GM23338 (cell line): Measurements from ENCODE around the gene SUPT7L. TPM values are rescaled to one million over a fixed set of nuclear protein-coding genes. Genes with fewer than 3 reads are reported as not detected.
A peak's percentile ranks its signal among the peaks of the same experiment; 100 is the strongest.
"Not testable (repeated sequence)": the region's sequence is repeated elsewhere in the genome, so short reads cannot be mapped to it uniquely, and the experiment has no call there.

Experiments
- ATAC-seq: fragments of 200-7000 bp; cut with Tn5 transposase; 3 replicates; pipeline ENCODE4 v1.9.1; 2020
- DNase-seq: peaks from one replicate; pipeline ENCODE4 v3.0.0-alpha.2; 2015; ENCODE audit warnings: low spot score
- H2AFZ ChIP-seq: fragments of 200-600 bp; sonication (generic); 2 replicates; pipeline ENCODE4 v1.8.0; 2016; ENCODE audit warnings: antibody characterized with exemption, mild to moderate bottlenecking, moderate library complexity
- H3F3A ChIP-seq: fragments of 200-600 bp; sonication (generic); replicated peaks from 2 replicates; pipeline ENCODE4 v1.8.0; 2017; ENCODE audit warnings: antibody characterized with exemption, mixed run types, low read depth
- H3K27ac ChIP-seq: fragments of 200-600 bp; sonication (generic); 2 replicates; pipeline ENCODE4 v1.6.1; 2016; ENCODE audit warnings: low read depth
- H3K27me3 ChIP-seq: fragments of 200-600 bp; sonication (generic); 2 replicates; pipeline ENCODE4 v1.8.0; 2016; ENCODE audit warnings: mild to moderate bottlenecking, mixed run types, moderate library complexity; ENCODE audit not compliant: insufficient read depth
- H3K36me3 ChIP-seq: fragments of 200-600 bp; sonication (generic); 2 replicates; pipeline ENCODE4 v1.8.0; 2016; ENCODE audit warnings: mild to moderate bottlenecking; ENCODE audit not compliant: insufficient read depth
- H3K4me1 ChIP-seq: fragments of 200-600 bp; sonication (generic); 2 replicates; pipeline ENCODE4 v1.8.0; 2016; ENCODE audit warnings: mild to moderate bottlenecking, moderate library complexity; ENCODE audit not compliant: insufficient read depth
- H3K4me2 ChIP-seq: fragments of 200-600 bp; sonication (generic); 2 replicates; pipeline ENCODE4 v1.7.1; 2017; ENCODE audit warnings: mixed run types
- H3K4me3 ChIP-seq: fragments of 200-600 bp; sonication (generic); 2 replicates; pipeline ENCODE4 v1.6.1; 2016; ENCODE audit warnings: mixed run types
- H3K79me2 ChIP-seq: fragments of 200-600 bp; sonication (generic); replicated peaks from 2 replicates; pipeline ENCODE4 v1.8.0; 2017; ENCODE audit warnings: mild to moderate bottlenecking; ENCODE audit not compliant: insufficient read depth
- H3K9me2 ChIP-seq: fragments of 200-600 bp; sonication (generic); 2 replicates; pipeline ENCODE4 v1.8.0; 2017; ENCODE audit not compliant: insufficient read depth
- H4K20me1 ChIP-seq: fragments of 200-600 bp; sonication (generic); replicated peaks from 2 replicates; pipeline ENCODE4 v1.8.0; 2017; ENCODE audit warnings: mild to moderate bottlenecking; ENCODE audit not compliant: insufficient read depth
- H3K27ac Mint-ChIP-seq: 2 replicates; pipeline ENCODE4 v1.8.0; 2020; ENCODE audit warnings: inconsistent platforms, mild to moderate bottlenecking, moderate library complexity, mixed read lengths
- H3K27me3 Mint-ChIP-seq: 3 replicates; pipeline ENCODE4 v1.8.0; 2022; ENCODE audit warnings: low read depth, mild to moderate bottlenecking, moderate library complexity, mixed read lengths, inconsistent platforms; ENCODE audit not compliant: insufficient read depth, poor library complexity
- H3K36me3 Mint-ChIP-seq: 3 replicates; pipeline ENCODE4 v1.8.0; 2021; ENCODE audit warnings: low read depth, mild to moderate bottlenecking, inconsistent platforms, moderate library complexity, mixed read lengths
- H3K4me1 Mint-ChIP-seq: 3 replicates; pipeline ENCODE4 v1.8.0; 2020; ENCODE audit warnings: mild to moderate bottlenecking, inconsistent platforms, mixed read lengths
- H3K4me3 Mint-ChIP-seq: 3 replicates; pipeline ENCODE4 v1.8.0; 2021; ENCODE audit warnings: moderate library complexity, mild to moderate bottlenecking, inconsistent platforms, mixed read lengths
- H3K9me3 Mint-ChIP-seq: 3 replicates; pipeline ENCODE4 v1.8.0; 2020; ENCODE audit warnings: moderate library complexity, mild to moderate bottlenecking, inconsistent platforms, mixed read lengths
- EZH2 ChIP-seq: fragments of 200-600 bp; sonication (generic); IDR thresholded peaks from one replicate; pipeline ENCODE4 v1.8.0; 2017; ENCODE audit warnings: antibody characterized with exemption, mild to moderate bottlenecking, low read depth; ENCODE audit not compliant: unreplicated experiment
- EZH2phosphoT487 ChIP-seq: fragments of 200-600 bp; sonication (generic); IDR thresholded peaks from one replicate; pipeline ENCODE4 v1.8.1; 2018; ENCODE audit warnings: antibody characterized with exemption; ENCODE audit not compliant: unreplicated experiment
- NANOG ChIP-seq: IDR thresholded peaks from 2 replicates; pipeline ENCODE4 v1.6.1; 2016; ENCODE audit warnings: antibody characterized with exemption, borderline replicate concordance
- STAT1 ChIP-seq: IDR thresholded peaks from one replicate; pipeline ENCODE4 v1.6.1; 2016; ENCODE audit warnings: antibody characterized with exemption; ENCODE audit not compliant: unreplicated experiment
- polyA plus RNA-seq: library from polyadenylated mRNA; unstranded; fragments of >200 nt; fragmentation: Nextera tagmentation; extraction: Ambion mirVana; gene quantifications from 2 replicates; pipeline ENCODE4 v1.2.1, GENCODE V29; 2016
- total RNA-seq: library from RNA; depleted of rRNA; stranded (reverse); fragments of >200 nt; shearing (Covaris generic); gene quantifications from 2 replicates; pipeline ENCODE4 v1.2.3, GENCODE V29; 2014
- TF ChIP-seq, protein P1 (sequence below), 2 experiments: fragments of 200-600 bp in 1 of 2; sonication (generic) in 1 of 2; conservative IDR thresholded peaks; 2 replicates each; pipeline versions ENCODE4 v1.5.1 to v1.6.1; 2016 to 2017; ENCODE audit warnings: antibody characterized with exemption in 2 of 2, low read depth in 2 of 2, mild to moderate bottlenecking in 2 of 2, moderate library complexity in 1 of 2

SUPT7L gene
- total and polyA plus RNA-seq, 2 experiments from 2014 or later = 13.7 to 16.5 TPM

DNA sequence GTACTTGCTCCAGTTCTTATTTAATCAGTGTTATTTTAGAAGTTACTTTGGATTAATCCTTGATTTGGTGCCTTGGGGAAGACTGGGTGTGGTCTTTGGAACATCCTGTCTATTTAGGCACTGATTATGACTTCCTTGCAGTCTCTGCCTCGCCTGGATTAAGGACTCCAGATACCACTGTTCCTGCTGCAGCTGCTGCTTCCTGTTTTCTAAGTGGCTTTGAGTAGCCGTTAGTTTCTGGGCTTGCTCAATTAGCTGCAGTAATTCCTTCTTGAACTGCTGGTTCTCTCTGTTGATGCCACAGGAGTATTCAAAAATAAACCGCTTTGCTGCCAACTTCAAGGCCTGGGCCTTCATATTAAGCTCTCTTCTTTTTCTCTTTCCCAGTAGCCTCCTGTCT lies 36.5 kb downstream of the SUPT7L start:
- not testable (repeated sequence) for H2AFZ ChIP-seq, H3K9me2 ChIP-seq, H3K4me2 ChIP-seq, H3K4me3 ChIP-seq, H3K4me3 Mint-ChIP-seq, H3F3A ChIP-seq, H3K27ac ChIP-seq, ATAC-seq, H3K27me3 Mint-ChIP-seq, H4K20me1 ChIP-seq, H3K27me3 ChIP-seq, DNase-seq, H3K27ac Mint-ChIP-seq, H3K9me3 Mint-ChIP-seq
- Histone ChIP-seq H3K79me2 (peaks cover 11% of the 10 kb centered on the region), H3K36me3 (peaks cover 11% of the 10 kb centered on the region), H3K4me1 (peaks cover 10% of the 10 kb centered on the region)
- Mint-ChIP-seq H3K36me3 (peaks cover 20% of the 10 kb centered on the region), H3K4me1 (peaks cover 10% of the 10 kb centered on the region; the same call in 2 of the 3 replicates)

DNA sequence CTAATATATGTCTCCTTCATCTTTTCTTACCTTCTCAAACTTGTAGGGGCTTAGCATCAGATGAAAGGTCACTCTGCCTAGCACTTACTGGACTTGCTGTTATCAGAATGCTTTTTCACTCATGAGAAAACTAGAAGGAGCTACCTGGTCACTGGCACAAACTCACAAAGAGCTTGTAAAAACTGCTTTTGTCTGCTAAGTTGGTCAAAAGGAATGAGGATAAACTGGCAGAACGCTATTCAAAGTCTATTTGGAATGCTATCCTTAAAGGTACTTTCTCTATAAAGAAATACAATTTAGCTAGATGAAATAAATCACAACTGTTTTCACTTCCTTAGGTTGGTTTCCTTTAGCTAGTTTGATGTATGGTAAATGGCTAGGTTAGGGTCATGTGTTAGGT lies 37.1 kb downstream of the SUPT7L start:
- not testable (repeated sequence) for H2AFZ ChIP-seq, H3K36me3 ChIP-seq, H3K27me3 Mint-ChIP-seq, ATAC-seq, H3K9me2 ChIP-seq, H3K4me2 ChIP-seq, H4K20me1 ChIP-seq, DNase-seq, H3K9me3 Mint-ChIP-seq, H3K27ac ChIP-seq, H3K4me3 ChIP-seq, H3F3A ChIP-seq, H3K27me3 ChIP-seq, H3K27ac Mint-ChIP-seq, H3K4me3 Mint-ChIP-seq
- H3K4me1 Mint-ChIP-seq = peaks cover 10% of the 10 kb centered on the region; the same call in 2 of the 3 replicates
- Histone ChIP-seq H3K4me1 (peaks cover 10% of the 10 kb centered on the region), H3K79me2 (peaks cover 11% of the 10 kb centered on the region)
- H3K36me3 Mint-ChIP-seq = peaks cover 20% of the 10 kb centered on the region

DNA sequence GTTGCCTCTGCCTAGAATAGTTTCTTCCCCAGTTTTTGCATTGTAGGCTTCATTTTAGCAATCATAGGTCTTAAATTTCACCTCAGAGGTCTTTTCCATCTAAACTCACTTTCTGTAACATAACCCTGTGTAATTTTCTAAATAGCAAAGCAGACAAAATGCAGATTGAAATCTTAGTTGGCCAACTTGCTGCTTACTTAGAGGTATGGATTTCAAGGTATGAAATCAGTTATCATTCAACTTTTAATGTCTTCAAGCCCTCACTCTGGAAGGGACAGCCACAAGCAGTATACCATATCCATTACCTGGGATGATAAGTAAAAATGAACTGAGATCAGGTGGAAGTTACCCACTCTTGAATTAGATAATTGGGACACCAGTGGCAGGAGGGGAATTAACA lies 38.5 kb downstream of the SUPT7L start:
- Histone ChIP-seq H3K4me2 (no peak overlapping the region), H3K27me3 (no peaks in the 10 kb centered on the region), H3K9me2 (no peaks in the 10 kb centered on the region), H3F3A (no peaks in the 10 kb centered on the region; the same call in 1 of the 2 replicates), H3K36me3 (peaks cover 4% of the 10 kb centered on the region; the same call in 1 of the 2 replicates), H3K79me2 (peaks cover 8% of the 10 kb centered on the region), H3K4me3 (no peak overlapping the region), H3K4me1 (peaks cover 10% of the 10 kb centered on the region), H4K20me1 (0 out of 2 replicates have a peak, but pooled peaks cover 5% of the 10 kb centered on the region), H2AFZ (no peak overlapping the region), H3K27ac (no peak overlapping the region)
- Mint-ChIP-seq H3K27ac (no peak overlapping the region), H3K4me1 (peaks cover 10% of the 10 kb centered on the region; the same call in 2 of the 3 replicates), H3K27me3 (peaks cover 1% of the 10 kb centered on the region), H3K9me3 (no peaks in the 10 kb centered on the region; the same call in 2 of the 3 replicates), H3K36me3 (peaks cover 23% of the 10 kb centered on the region), H3K4me3 (no peak overlapping the region)
- TF ChIP-seq EZH2 = no peak
- ATAC-seq (no peak), DNase-seq (no peak)

DNA sequence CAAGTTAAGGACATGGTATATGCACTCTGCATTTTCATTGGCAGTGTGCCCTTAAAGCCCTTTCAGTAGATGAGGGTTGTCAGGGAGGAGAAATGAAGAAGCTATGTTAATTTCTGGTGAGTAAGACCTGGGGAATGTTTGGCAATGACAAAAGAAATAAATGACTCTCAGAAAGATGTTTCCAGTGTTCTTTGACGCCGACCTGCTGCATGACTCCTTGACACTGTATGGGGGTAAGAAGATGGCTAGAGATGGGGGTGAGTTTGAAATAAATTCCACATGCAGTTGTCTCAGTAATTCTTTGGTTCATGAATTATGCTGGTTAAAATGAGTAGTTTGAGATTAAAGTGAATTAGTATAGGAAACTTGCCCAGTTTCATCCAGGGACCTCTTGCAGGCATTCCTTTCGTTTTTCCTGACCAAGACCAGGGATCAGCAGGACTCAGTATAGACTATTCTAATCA lies 40.5 kb downstream of the SUPT7L start:
- Mint-ChIP-seq H3K27me3 (peaks cover 1% of the 10 kb centered on the region), H3K27ac (peak overlapping the region; percentile 13), H3K9me3 (no peaks in the 10 kb centered on the region; the same call in 2 of the 3 replicates), H3K4me1 (peaks cover 10% of the 10 kb centered on the region; the same call in 2 of the 3 replicates), H3K36me3 (peaks cover 31% of the 10 kb centered on the region), H3K4me3 (no peak overlapping the region)
- no peak overlapping the region for H2AFZ ChIP-seq
- H3F3A ChIP-seq = no peaks in the 10 kb centered on the region; the same call in 1 of the 2 replicates
- H3K4me3 ChIP-seq = no peak overlapping the region
- H3K9me2 ChIP-seq = no peaks in the 10 kb centered on the region
- ATAC-seq = peak; percentile 42; the same call in 1 of the 3 replicates
- no peak overlapping the region for H3K4me2 ChIP-seq
- DNase-seq = peak; percentile 51
- peaks cover 8% of the 10 kb centered on the region; the same call in 1 of the 2 replicates for H3K36me3 ChIP-seq
- H3K4me1 ChIP-seq = peaks cover 8% of the 10 kb centered on the region
- no peaks in the 10 kb centered on the region for H3K27me3 ChIP-seq
- no peak overlapping the region for H3K27ac ChIP-seq
- 0 out of 2 replicates have a peak, but pooled peaks cover 5% of the 10 kb centered on the region for H4K20me1 ChIP-seq
- H3K79me2 ChIP-seq = no peaks in the 10 kb centered on the region
- TF ChIP-seq NANOG (no peak), EZH2phosphoT487 (no peak), STAT1 (no peak)
- TF ChIP-seq, protein P1, sequence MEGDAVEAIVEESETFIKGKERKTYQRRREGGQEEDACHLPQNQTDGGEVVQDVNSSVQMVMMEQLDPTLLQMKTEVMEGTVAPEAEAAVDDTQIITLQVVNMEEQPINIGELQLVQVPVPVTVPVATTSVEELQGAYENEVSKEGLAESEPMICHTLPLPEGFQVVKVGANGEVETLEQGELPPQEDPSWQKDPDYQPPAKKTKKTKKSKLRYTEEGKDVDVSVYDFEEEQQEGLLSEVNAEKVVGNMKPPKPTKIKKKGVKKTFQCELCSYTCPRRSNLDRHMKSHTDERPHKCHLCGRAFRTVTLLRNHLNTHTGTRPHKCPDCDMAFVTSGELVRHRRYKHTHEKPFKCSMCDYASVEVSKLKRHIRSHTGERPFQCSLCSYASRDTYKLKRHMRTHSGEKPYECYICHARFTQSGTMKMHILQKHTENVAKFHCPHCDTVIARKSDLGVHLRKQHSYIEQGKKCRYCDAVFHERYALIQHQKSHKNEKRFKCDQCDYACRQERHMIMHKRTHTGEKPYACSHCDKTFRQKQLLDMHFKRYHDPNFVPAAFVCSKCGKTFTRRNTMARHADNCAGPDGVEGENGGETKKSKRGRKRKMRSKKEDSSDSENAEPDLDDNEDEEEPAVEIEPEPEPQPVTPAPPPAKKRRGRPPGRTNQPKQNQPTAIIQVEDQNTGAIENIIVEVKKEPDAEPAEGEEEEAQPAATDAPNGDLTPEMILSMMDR (conservative IDR thresholded peaks at IDR 0.05; ENCODE audit: low read depth in 2 of 2) = no peak
